Activated T-cell treated with anti-CD3 and anti-CD28 coated beads for 48 hours (primary cell): ENCODE data around the gene ZDHHC14.
"Not testable (repeated sequence)": the region's sequence is repeated elsewhere in the genome, so short reads cannot be mapped to it uniquely, and the experiment has no call there.

Experiments used
- DNase-seq: peaks from one replicate; pipeline ENCODE4 v3.0.0-alpha.2; 2020; ENCODE audit warnings: low read depth

Gene ZDHHC14

DNA sequence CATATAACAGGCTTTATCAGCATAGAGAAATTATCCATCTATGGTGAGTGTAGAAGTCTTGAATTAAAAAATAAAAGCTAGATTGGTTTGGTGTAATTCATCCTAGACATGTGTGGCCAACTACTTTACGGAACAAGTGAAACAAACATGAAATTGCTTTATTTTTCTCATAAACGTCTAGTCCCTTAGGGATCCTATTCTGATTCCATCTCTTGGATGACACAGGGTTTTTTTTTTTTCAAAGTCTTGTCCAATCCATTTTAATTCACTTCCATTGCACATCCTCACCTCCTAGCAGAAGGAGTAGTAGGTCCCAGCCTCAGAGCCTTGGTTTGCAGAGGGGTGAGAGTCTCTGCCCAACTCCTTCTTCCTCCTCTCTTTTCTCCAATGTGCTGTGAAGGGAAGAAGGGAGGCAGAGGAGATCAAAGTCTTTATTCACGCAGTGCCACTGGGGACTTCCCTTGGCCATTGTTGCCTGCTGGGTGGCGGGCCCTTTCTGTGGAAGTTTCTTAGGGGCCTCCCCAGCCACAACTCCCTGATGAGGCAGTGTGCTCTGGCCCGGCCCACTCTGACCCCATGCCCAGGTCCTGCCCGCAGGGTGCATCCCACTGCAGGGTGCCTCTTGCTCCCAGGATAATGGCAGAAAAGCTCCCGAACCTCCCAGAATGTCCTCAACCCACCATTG, 337.7 kb downstream of the ZDHHC14 start:
- no peak for DNase-seq

DNA sequence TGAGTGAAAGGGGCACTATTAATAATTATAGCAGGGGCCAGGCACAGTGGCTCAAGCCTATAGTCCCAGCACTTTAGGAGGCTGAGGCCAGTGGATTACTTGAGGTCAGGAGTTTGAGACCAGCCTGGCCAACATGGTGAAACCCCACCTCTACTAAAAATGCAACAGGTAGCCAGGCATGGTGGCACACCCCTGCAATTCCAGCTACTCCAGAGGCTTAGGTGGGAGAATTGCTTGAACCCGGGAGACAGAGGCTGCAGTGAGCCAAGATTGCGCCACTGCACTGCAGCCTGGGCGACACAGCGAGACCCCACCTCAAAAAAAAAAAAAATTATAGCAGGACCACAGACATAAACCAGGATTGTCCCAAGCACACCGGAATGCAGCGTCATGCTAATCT, 340.0 kb downstream of the ZDHHC14 start:
- not testable (repeated sequence) for DNase-seq

DNA sequence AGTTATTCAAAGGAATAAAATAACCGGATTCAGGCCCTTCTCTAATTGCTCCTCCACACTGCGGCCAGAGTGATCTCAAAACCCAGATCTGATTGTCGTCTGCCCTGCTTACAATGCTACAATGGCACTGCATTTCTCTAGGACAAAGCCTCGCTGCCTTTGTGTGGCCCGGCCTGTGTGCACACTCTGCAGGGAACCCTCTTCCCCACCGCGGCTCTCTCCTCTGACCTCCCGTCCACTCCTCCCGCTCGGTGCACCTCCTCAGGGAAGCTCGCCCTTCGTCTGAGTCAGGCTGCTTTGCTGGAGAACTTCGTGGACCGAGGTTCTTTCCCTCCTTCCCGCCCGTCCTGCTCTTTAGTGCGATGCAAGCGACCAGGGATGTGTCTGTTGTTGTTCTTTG, 340.4 kb downstream of the ZDHHC14 start:
- no peak for DNase-seq

DNA sequence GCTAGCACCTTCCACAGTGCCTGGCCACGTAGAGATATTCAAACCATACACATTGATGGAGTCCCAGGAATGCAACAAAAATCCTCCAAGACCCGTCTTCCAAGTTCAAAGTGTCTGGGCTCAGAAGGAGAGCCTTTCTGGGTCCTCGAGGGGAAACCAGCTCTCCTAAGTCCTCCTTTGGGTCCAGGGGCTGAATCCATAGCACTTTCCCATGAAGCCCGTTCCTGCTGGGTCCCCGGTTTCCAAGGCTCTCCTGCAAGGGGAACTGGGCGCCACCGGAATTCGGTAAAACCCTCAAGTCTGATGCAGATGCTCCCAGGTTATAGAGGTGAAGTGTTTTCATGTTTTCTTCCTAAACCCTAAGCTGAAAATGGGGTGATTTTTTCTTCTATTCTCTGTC, 340.8 kb downstream of the ZDHHC14 start:
- DNase-seq, result no peak

DNA sequence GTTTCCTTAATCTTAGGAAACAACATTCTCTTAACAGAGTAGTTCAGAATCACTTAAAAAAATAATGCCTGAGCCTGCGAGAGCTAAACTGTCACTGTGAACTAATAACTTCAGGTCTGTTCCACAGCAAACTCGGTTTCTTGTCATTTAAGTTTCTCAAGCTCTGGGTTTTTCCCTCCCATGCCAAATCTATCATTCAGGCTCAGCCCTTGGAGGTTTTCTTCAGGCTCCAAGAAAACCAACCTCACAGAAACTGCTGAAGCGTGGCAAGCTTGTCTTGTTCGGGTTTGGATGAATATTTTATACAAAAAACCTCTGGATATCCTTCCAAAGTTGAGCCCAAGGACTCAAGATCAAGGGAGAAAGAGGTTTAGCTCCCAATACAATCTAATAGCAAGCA, 342.4 kb downstream of the ZDHHC14 start:
- DNase-seq, result no peak

DNA sequence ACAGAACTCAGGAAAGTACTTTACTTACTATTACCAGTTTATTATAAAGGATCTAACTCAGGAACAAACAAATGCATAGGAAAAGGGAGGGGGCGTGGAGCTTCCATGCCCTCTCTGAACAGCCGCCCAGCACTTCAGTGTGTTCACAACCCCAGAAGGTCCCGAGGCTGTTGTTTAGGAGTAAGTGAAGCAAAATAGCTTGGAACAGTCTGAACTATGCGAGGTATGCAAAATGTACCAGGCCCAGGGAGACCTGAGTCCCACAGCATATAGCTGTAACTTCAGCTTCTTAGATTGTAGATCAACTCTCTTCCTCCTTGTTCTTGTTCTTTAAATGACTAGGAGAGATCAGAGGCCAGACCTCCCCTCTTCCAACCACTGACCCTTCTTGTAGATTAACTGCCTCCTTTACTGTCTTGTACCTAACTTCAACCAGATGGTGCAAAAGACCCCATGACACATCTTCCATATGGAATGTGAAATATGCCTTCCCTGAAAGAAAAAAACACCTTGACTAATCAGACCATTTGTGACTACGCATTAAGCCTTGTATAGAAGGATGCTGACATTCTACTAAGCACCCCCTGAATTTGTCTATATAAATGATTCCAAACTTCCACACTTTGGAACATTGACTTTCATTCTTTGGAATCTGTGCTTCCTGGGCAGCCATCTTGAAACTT, 343.3 kb downstream of the ZDHHC14 start:
- DNase-seq, result no peak

DNA sequence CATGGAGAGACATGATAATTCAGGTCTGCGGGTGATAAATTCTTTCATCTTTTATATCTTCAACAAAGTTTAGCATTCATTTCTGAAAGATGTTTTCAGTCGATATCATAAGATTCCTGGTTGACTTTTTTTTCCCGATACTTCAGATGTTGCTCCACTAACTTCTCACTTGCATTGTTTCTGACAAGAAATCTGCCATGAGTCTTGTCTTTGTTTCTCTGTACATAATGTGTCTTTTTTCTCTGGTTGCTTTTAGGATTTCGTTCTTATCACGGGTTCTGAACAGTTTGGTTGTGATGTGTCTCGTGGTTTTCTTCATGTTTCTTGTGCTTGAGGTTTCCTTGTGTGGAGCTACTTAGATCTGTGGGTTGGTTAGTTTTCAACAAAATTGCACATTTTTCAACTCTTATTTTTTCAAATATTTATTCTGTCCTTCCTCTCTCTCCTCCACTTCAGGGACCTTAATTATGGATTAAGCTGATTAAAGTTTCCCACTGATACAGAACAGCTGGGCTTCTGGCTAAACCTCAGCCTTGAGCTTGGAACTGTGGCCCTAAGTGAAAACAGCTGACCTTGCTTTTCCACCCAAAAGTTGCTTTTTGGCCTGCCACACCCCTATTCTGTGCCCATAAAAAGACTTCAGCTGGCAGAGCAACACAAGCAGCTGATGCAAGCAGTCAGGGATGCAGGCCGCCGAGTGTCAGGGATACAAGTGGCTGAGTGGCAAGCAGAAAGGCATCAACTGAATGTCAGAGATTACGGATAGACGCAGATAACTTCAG, 344.2 kb downstream of the ZDHHC14 start:
- no peak for DNase-seq

DNA sequence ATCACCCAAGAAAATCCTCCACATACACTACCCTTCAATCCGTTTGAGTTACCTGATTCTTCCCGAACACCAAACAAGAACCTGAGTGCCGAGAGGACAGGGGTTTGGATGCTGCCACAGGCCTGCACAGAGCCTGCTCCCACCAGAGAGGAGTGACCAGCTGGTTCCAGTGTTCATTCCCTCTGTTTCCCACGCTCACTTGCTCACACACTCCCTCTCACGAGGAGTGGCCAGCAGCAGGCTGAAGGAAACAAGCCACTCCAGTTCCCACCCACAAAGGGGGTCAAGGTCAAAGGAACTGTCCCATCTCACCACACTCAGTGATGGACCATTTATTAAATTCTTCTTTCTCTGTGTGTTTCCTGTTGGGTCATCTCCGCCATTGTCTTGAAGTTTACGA, 344.8 kb downstream of the ZDHHC14 start:
- DNase-seq, result no peak

DNA sequence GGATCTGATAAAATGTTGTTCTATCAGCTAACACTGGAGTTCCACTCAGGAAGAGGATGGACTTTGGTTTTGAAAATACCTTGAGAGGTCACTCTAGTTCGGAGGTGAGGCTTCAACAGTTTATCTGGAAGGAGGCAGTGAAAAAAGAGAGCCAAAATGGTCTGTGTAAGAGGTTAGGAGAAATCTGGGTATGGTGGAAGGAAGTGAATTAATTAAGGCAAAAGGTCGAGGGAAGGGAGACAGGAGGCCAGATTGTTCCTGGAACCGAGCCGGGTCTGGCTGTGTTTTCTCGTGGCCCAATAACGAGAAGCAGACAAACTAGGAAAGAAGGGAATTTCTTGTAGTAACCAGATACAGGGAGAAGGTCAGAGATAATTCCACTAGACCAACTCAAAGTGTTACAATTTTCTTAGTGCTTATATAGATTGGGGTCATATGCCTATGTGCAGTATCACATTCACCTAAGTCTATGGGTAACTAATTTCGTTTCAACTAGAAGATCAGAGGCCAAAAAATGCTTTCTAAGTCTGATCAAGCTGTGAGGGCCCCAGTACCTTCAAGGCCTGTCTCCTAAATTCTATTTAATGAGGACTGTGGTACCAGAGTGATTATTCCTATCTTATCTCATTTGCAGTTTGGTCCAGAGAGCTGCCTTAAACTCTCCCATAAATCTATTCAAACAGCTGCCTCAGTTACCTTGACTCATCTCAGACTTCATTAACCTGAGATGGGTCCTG, 346.1 kb downstream of the ZDHHC14 start:
- no peak for DNase-seq
